GM19372 (cell line): ENCODE results near the gene FBXL7.

Experiments used
- ATAC-seq: cut with Tn5 transposase; IDR thresholded peaks from one replicate; pipeline ENCODE4 v1.9.1; 2021; ENCODE audit warnings: mild to moderate bottlenecking, low read depth, moderate library complexity; ENCODE audit not compliant: unreplicated experiment

FBXL7 gene

DNA sequence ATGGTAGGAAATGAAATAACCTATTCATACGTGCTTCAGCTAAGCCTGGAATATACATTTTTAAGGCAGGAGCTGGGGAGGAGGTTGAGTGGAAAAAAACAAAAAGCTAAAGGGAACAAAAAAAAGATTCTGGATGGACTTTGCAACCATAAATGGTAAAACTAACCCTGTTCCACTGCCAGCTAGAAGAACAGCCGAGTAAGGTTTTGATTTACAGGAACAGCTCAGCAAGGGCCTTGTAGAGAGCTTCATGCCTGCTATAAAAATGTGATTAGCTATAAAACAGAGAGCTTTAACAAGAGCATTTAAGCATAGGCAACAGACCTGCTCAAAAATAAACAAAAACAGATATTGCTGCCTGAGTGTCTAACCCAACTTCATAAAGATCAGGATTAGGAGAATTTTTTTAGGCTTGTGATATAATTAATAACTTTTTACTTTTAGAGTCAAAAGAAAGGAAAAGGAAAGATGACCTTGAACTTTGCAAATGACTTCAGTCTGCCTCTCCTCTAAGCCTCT lies 194.8 kb downstream of the FBXL7 start:
- no peak for ATAC-seq

DNA sequence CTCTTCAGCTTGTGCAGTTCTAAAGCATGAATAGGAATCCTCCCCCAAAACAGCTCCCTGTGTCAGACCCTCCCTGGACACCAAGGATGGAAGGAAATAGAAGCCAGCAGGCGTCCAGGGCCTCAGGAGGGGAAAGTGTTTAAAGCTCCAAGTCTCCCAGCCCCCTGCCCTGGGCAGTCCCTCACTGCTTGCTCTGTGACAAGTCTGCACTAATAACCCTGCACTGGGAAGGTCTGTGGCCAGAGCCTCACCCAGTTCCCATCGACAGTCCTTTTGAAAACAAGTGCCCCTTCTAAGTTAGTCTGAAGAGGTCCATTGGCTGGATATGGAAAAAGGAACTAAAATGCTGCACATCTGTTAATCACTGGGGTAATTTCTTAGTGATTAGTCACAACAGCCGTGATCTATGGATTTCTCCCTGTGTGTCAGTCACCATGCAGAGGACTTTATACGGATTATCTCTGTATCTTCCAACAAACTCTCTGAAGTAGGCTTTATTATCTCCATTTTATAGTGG lies 195.3 kb downstream of the FBXL7 start:
- ATAC-seq = no peak

DNA sequence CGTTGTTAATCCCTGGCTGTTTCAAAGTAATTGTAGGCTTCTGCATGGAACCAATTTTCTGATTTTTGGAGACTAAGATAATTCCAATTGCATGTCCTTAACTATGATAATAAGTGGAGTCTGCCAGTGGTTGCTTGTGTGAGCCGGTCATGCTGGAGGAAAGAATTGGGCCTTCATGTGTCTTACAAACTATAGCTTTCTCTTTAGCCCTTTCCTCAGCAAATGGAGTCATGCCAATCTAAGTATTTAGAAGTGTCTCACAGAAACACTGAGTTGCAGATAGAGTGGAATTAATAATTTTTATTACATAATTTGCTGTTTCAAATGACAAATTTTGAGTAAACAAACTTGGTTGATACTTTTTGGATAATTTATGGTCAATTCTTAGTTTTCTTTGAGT lies 200.4 kb downstream of the FBXL7 start:
- ATAC-seq = no peak

DNA sequence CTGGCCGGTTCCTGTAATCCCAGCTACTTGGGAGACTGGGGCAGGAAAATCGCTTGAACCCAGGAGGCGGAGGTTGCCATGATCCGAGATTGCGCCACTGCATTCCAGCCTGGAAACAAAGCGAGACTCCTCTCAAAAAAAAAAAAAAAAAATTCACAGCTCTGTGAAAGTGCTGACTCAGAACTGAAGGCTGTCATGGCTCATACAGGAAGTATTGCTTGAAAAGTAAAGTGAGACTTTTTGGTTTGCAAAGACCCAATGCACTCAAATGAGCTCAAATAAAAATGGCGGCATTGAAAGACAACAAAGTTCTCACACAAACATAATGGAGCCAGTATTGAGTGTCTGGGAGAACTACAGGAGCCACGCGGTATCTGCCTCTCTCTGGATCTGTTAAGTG lies 202.1 kb downstream of the FBXL7 start:
- no peak for ATAC-seq

DNA sequence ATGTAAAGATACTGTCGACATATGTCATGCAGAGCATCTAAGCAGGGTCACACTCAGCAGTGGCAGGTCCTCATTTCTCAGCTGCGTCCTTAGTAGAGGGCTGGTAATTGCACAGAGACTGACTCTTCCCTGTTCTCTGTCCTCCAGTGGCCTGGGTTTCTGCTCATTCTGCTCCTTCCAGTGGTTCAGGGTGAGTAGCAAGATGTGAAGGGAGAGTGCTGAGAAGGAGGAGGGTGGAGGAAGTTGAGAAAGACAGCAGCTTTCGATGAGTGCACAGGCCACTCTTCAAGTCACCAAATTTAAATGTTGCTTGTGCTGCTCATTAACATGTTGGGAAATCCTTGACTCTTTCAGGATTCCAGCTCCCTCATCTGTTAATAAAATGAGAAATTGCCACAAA lies 203.9 kb downstream of the FBXL7 start:
- no peak for ATAC-seq

DNA sequence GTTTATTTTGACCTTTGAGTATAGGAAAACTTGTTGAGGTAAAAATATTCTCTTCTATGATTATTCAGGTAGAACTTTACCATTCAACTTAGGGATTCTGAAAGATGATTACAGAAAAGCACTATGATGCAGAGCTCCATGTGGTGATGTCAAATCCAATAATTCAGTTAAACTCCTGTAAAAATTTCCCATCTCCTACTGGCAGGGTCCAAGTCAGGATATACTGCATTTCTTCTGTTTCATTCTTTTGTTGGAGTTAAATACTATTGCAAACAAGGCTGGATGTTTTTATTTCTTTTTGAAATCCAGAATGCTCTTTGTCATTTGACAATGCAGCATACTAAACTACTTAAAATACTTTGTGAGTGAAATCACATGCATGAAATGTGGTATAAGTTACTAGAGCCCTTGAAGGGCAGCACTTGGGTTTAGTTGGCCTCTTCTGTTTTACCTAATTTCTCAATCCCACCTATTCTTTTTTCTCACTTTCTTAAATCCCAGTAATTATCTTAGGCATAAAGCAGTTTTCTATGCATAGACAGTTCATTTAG lies 204.5 kb downstream of the FBXL7 start:
- no peak for ATAC-seq

DNA sequence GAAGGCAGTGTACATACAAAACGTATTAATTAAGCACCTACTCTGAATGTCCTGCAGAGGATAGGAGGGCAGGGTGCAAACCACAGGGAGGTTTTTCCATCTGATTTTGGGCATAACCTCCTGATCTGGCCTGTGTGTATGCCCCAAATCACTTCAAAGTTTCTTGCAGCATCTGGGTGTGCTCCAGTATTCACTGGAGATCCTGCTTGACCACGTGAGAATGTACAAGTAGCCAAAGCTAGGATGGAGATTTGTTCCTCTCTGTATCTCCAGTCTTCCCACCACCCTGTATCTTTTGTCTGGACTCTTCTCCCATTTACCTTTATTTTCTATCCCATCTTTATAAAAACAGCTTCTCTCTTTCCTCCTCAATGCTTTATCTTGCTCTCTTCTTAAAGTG lies 207.7 kb downstream of the FBXL7 start:
- ATAC-seq = no peak

DNA sequence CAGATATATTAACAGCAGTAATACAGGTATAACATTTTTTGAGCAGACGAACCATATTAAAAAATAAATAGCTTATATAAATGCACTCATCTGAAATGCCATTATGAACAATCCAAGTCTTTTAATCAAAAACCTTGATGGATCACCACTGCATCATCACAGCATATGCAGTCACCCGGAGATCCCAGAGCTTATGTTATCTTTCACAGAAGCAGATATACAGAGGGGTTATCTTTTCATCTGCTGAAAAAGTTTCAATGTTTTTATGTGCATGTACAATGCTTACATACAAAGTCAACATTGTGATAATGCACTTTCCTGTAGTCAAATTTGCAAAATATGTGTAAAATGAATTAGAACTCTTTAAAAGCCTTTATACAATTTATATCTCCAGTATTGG lies 211.9 kb downstream of the FBXL7 start:
- ATAC-seq = no peak

DNA sequence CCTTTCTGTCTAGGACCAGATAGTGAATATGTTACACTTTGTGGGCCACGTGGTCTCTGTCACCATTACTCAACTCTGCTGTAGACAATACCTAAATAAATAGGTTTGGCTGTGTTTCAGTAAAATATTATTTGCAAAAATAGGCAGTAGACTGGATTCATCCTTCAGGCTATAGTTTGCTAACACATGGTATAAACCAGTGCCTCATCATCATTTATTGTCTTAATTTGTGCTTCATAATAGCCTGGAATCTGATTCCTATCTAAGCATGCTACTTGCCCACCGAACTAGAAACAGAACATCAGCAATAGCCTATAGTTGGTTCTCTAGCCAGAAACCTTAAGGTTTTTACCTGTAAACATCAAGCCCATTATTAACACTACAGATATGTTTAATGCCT lies 215.6 kb downstream of the FBXL7 start:
- ATAC-seq = no peak

DNA sequence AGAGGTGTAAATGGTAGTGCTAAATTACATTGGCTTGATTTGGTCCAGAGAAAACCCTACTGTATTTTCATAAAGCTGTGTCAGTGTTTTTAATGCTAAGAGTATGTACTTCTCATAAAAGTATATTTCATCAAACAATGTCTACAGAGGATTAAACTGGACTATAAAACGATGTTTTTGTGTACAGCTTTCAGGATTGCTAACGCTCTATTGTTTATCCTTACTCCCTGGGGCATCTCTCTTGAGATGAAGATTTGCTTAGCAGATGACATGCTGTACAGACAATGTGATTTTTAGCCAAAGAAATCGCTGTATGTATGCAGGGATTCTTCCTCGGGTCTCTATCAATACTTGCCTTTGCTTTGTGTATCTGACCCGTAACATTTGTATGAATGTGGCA lies 216.0 kb downstream of the FBXL7 start:
- no peak for ATAC-seq

DNA sequence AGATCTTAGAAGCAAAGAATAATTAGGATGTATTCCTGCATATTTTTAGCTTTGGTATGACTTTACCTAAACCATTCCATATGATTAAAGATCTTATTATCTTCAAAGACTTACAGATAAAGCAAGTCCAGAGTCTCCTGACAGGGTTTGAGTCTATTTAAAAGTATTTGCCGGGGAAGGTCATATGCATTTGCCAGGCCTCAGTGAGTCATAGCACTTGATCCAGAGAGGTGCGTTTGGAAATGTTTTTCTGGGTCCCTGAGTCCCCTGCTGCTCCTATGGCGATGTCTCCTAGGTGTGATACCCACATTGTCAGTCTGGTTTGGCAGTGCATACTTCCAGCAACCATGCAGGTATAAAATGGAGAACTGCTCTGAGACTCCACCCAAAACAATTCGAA lies 217.0 kb downstream of the FBXL7 start:
- ATAC-seq = no peak

DNA sequence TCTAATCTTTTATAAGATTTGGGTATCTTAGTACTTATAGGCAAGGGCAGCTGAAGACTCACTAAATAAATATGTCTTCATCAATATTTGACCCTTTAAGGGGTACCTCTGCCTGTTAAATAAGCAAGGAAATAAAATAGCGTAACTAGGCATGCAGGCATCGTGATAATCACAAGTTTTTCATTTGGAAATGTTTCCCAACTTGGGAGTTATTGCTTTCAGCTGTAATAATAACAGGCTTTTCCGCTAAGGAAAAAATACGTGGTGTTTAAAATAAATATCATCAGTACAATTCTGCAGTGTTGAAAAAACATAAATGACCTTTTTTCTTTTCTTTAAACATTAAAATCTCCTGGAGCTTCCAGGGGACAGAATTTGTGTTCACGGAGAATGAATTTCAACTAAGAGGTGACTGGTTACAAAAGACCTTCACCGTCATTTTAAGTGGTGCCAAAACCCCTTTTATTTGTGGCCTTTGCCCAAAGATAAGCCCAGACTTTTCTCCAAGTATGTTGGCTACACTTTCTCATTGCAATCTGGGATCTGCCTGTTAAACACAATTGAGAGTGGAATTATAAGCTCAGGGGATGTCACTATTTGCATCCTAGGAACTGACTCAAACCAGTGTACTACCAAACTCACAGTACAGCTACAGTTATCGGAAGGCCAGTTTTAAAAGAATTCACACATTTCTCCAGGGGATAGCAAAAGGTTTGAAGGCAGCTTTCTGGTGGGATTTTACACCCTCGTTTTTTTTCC lies 218.6 kb downstream of the FBXL7 start:
- no peak for ATAC-seq

DNA sequence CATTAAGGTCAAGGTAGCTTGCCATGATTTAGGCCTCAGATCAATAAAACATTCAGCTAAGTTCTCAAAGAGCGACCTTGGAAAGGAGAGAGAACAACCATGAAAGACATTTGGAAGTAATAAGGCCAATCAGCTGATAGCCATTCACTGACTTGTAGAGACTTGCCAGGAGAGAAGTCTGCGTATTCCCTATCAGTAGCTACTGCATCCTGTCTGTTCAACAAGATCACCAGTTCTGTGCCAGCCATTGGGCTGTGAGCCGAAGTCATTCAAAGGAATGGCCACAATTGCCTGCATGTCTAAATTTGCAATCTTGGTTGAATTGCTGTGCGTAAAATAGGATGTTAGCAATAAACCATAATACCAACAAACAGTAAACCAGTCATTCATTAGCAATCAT lies 219.8 kb downstream of the FBXL7 start:
- no peak for ATAC-seq

DNA sequence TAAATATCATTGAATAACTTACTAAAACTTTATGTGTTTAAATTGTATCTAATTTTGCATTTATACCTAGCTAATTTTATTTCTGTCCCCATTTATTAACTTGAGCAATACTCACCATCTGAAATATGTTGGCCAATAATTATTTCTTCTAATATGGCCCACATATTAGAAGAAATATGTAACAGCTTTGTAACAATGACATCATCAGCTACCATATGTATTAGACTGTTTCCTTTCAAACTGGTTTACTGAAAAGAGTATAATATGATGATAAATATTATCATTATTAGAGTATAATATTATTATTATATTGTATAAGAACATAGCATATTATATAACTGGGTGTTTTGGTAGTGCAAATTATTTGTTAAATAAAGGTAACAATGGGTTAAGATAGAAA lies 220.5 kb downstream of the FBXL7 start:
- ATAC-seq = no peak

DNA sequence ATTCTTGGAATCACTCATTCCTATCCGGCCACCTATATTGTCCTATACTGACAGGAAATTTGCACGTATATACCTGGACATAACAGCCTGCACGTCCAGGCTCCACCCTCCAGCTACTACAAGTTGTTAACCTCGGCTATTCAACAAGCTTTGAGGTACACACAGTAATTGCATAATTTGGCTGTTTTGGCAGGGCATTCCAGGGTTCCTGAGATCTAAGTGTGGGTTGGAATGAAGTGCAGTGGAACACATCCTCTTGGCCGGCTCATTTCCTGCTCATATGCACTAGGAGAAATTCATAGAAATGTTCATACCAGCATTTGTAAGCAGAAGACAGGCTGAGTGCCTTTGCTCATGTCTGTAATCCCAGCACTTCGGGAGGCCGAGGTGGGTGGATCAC lies 222.3 kb downstream of the FBXL7 start:
- no peak for ATAC-seq

DNA sequence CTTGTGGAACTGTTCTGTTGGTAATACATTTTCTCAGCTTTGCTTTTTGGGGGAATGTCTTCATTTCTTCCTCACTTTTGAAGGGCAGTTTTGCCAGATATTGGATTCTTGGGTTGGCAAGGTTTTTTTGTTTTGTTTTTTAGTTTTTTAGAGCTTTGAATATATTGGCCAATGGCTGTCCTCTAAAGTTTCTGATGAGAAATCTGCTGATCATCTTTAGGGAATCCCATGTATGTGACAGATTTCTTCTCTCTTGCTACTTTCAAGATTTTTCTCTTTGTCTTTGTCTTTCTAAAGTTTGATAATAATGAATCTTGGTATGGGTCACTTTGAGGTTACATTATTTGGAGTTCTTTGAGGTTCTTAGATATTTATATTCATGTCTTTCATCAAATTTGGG lies 227.4 kb downstream of the FBXL7 start:
- ATAC-seq = no peak

DNA sequence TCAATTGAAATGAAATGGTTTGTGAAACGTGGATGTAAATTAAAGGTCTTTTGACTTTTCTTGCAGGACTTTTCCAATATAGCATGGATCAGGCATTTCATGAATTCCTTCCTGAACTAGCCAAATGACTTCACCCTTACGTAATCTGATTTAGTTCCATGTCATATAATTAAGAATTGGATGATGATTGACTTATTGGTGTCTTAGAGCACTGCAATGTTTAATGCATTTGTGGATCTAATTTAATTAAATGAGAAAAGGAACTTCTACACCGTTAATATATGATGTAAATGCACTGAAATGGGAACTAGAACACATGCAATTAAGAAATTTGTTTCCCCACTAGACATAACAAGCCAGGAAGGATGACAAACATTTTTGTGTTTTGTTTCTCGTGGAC lies 228.8 kb downstream of the FBXL7 start:
- no peak for ATAC-seq

DNA sequence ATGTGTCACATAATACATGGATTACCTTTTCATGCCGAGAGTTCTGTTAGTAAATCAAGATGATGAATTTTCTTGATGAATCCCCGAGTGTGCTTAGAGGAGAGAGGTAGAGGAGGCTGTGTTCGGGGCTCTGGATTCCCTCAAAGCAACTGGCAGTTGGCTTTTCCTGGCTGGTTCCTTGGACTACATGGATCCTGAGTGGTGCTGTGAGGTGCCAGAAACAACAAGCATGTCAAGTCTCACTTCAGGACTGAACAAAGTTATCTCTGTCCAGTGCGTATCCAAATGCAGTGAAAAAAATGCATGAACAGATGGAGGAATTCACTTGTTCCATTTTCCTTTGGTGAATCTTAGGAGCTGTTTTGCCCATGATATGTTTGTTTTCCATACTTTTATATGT lies 231.7 kb downstream of the FBXL7 start:
- ATAC-seq = no peak

DNA sequence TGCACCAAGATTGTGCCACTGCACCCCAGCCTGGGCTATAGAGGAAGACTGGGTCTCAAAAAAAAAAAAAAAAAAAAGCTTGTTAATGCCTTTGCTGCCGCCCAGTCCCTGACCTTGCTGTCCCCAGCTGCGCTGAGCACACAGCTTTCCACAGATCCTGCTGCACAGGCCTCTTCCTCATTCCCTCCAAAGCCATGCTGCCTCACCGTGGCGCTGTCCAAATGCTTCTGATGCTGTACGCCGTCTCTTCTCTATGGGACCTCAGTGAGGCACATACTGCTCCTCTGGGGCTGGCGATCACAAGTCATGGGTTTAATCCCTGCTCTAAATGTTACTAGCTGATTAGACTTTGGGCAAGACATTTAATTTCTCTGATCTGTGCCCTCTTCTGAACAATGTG lies 234.1 kb downstream of the FBXL7 start:
- no peak for ATAC-seq

DNA sequence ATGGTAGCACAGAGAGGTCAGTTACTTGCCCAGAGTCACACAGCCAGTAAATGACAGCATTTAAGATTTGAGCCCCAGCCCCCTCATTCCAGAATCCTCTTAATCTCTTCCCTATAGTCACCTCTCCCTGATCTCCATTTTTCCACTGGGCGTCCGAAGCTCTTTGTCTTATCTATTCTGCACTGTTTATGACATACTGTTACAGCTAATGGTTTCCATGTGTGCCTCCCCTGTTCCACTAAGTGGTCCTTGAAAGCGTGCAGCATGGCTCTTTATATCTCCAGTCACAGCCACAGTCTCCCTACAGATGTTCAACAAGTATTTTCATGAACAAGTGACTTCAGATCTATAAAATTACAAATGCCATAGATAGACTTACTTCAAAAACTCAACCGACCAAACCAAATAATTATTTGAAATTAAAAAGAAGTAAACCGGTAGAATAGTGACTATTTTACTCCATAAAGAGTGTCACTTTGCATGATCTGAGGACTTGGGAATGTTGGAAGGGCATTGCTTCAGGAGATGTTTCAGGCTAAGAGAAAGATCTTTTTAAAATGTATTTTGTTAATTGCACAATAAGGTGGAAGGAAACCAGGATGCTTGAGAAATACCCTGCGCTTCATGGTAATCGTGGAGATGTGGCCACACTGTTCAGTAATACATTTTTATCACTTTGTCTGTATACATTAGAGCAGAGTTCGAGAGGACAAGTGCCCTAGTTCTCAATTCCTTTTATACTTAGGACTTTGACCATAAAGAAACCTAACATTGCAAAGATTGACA lies 237.2 kb downstream of the FBXL7 start:
- ATAC-seq = no peak

DNA sequence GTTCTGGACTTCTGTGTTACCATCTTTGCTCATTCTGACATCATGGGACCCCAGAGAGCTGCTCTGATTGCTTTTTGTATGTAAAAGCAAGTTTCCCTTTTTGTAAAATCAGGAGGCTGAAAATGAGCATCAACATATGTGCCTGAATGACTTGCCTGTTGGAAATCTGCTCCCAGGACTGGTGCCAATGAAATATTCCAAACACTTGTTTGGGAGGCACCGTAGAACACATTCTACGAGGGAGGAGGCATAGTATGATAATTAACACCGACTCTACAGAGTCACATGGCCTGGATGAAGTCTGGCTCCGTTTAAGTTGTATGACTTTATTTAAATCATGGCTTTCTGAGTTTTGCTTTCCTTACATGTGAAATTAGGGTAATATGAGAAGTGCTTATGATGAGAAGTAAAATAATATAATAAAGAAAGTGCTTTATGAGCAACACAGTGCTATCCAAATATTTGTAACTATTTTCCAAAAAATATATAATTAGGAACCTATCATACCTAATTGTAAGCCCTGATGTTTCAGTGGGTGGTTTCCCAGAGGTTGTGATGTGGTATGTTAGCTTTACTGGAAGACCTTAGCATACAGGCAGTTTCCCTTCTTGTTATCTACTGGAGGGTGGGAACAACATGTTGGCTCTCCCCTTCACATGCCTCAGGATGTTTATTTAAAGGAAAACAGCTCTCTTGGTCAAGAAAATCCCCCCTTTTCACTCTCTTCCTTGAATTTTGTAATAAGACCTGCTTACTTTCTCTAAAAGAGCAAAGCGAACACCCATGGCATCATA lies 238.1 kb downstream of the FBXL7 start:
- no peak for ATAC-seq
